Right lobe of liver (tissue), 4 donors: Measurements from ENCODE around the gene NPRL2.

Experiments used
- CTCF ChIP-seq, 4 donors: fragments of 200-600 bp in 3 of 4; fragments of 450-650 bp in 1 of 4; IDR thresholded peaks; one replicate each; pipeline versions ENCODE4 v1.5.1 to v1.8.0; 2016 to 2022; ENCODE audit warnings: antibody characterized with exemption in 4 of 4, mild to moderate bottlenecking in 2 of 4
- POLR2A ChIP-seq: fragments of 450-650 bp; IDR thresholded peaks from one replicate; pipeline ENCODE4 v1.6.1; 2017; ENCODE audit warnings: antibody characterized with exemption, mild to moderate bottlenecking
- donor health status: DM: no; HTN: no; CAD: no.
- donor health status: DM: no; HTN: no; CAD: no.
- donor health status: DM: no; HTN: yes; CAD: no.

DNA sequence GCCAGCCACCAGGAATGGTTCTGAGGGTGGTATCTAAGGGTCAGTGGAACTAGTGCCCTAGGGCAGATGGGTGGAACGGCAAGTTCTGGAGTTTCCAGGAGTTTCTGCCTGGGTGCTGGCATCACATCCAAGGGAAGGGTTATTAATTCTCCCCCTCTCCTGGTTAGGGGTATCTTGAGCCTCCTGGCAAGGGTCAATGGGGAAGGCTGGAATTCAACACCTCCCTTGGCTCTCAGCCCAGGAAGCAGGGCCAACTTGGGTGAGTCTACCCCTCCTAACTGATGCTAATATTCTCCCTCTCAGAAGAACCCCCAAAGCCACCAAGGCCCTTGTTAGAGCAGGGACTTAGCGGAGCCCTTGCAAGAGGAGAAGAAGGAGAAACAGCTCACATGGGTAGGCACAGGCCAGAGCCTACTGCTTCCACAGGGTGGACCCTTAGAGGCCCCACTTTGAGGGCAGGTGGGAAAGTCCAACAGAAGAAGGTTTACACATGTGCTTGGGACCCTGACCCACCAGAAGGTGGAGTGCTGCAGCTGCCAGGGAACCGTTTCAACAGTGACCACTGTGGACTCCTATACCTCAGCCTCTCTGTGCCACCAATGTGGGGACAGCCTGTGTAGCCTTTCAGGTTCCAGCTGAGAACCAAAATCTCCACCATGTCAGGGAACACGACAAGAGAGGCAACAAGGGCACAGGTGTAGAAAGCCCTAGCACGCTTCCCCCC, 5.4 kb upstream of the NPRL2 start:
- TF ChIP-seq POLR2A (no peak), CTCF (IDR thresholded peaks at IDR 0.05) (no peak)
